ENCODE data around the gene NIPBL. TPM values are rescaled to one million over a fixed set of nuclear protein-coding genes. Genes with fewer than 3 reads are reported as not detected.

Gene NIPBL
- total RNA-seq, 2 experiments from 2014 or later = 54.1 to 55.9 TPM

GRCh38 chr5:36855141-36855495, 21.5 kb upstream of the NIPBL start:
- H3K4me1 Mint-ChIP-seq (ENCODE audit: low read depth) = peaks cover 4% of the 10 kb centered on the region
- H3K27me3 Mint-ChIP-seq (ENCODE audit: low read depth) = peaks cover 10% of the 10 kb centered on the region
- DNase-seq (no peak), ATAC-seq (no peak)
- no peaks in the 10 kb centered on the region for H3K36me3 Mint-ChIP-seq (ENCODE audit: low read depth)
- ChIA-PET CTCF (no interaction called here), POLR2A (no interaction called here)
- no peak overlapping the region for H3K4me3 Mint-ChIP-seq
- H3K9me3 Mint-ChIP-seq (ENCODE audit: insufficient read depth) = no peaks in the 10 kb centered on the region
- no peak overlapping the region for H3K27ac Mint-ChIP-seq

GRCh38 chr5:36861871-36862270, 14.7 kb upstream of the NIPBL start:
- Mint-ChIP-seq H3K4me1 (ENCODE audit: low read depth) (no peaks in the 10 kb centered on the region), H3K4me3 (no peak overlapping the region), H3K27me3 (ENCODE audit: low read depth) (peaks cover 21% of the 10 kb centered on the region), H3K36me3 (ENCODE audit: low read depth) (peaks cover 6% of the 10 kb centered on the region), H3K9me3 (ENCODE audit: insufficient read depth) (no peaks in the 10 kb centered on the region), H3K27ac (no peak overlapping the region)
- POLR2A ChIA-PET = no interaction called here
- no peak for DNase-seq
- CTCF ChIA-PET = no interaction called here
- ATAC-seq = no peak

GRCh38 chr5:36870399-36871040, 6.0 kb upstream of the NIPBL start:
- peaks cover 26% of the 10 kb centered on the region for H3K4me1 Mint-ChIP-seq (ENCODE audit: low read depth)
- no peak overlapping the region for H3K4me3 Mint-ChIP-seq
- H3K36me3 Mint-ChIP-seq (ENCODE audit: low read depth) = peaks cover 17% of the 10 kb centered on the region
- H3K27me3 Mint-ChIP-seq (ENCODE audit: low read depth) = no peaks in the 10 kb centered on the region
- DNase-seq (no peak), ATAC-seq (peak; percentile 84)
- H3K27ac Mint-ChIP-seq = no peak overlapping the region
- H3K9me3 Mint-ChIP-seq (ENCODE audit: insufficient read depth) = no peaks in the 10 kb centered on the region
- ChIA-PET POLR2A (interaction anchor here (0.5 kb wide), 1 partner anchor 41 kb away, joined by 3 read pairs; no protein-coding TSS in a partner anchor), CTCF (interaction anchor here (0.9 to 1.8 kb wide), 11 partner anchors 17 to 720 kb away, joined by 3 to 24 read pairs (median 4); partner anchors contain the start of gene NUP155)

- ATAC-seq (no peak), DNase-seq (no peak)
- Mint-ChIP-seq H3K4me1 (ENCODE audit: low read depth) (peaks cover 33% of the 10 kb centered on the region), H3K27me3 (ENCODE audit: low read depth) (no peaks in the 10 kb centered on the region), H3K27ac (no peak overlapping the region), H3K4me3 (peak overlapping the region; percentile 87), H3K9me3 (ENCODE audit: insufficient read depth) (no peaks in the 10 kb centered on the region), H3K36me3 (ENCODE audit: low read depth) (peaks cover 25% of the 10 kb centered on the region)
- CTCF ChIA-PET = interaction anchor here (0.9 to 1.1 kb wide), 2 partner anchors 31 to 135 kb away, joined by 3 to 4 read pairs; no protein-coding TSS in a partner anchor
- POLR2A ChIA-PET = no interaction called here
Observed at GRCh38 chr5:36874465-36874864, 2.1 kb upstream of the NIPBL start.

DNA sequence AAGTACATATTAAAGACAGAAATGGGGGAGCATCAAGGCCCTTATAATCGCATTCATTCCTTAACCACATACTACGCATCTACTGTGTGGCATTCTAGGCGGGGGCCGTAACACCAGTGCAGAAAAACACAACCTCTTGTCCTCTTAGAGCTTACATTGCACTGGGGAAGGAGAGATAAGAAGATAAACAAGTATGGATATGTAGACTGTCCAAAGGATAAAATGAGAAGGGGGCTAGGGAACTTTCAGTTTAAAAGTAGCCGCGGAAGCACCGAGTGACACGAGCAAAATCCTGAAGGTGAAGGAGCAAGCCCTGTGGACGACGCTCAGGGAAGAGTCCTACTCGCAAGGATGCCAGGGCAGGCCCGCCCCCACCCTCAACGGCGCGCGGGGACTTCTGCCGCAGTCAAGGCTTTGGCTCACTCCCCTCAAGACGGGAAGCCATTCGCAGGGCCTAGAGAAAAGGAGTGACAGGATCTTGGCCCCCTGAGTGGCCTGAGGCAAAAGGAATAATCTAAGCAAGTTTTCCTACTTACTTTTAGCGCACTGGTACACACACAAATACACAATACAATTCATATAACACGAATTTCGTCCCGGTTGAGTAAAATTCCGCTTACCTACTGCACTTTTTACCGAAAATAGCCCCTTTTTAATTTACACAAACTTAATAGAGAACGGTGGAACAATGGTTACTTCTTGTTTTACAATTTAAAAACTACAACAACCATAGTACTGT, 1.3 kb upstream of the NIPBL start:
- peak overlapping the region; percentile 87 for H3K4me3 Mint-ChIP-seq
- POLR2A ChIA-PET = interaction anchor here (0.6 to 1.8 kb wide), 6 partner anchors 9 to 496 kb away, joined by 3 to 10 read pairs (median 4); partner anchors contain the start of gene NUP155
- DNase-seq (peak; percentile 56), ATAC-seq (peak; percentile 17)
- H3K9me3 Mint-ChIP-seq (ENCODE audit: insufficient read depth) = no peaks in the 10 kb centered on the region
- peak overlapping the region; percentile 95 for H3K27ac Mint-ChIP-seq
- H3K36me3 Mint-ChIP-seq (ENCODE audit: low read depth) = peaks cover 25% of the 10 kb centered on the region
- H3K27me3 Mint-ChIP-seq (ENCODE audit: low read depth) = no peaks in the 10 kb centered on the region
- H3K4me1 Mint-ChIP-seq (ENCODE audit: low read depth) = peaks cover 35% of the 10 kb centered on the region
- CTCF ChIA-PET = interaction anchor here (1.1 to 2.0 kb wide), 3 partner anchors 135 to 496 kb away, joined by 4 to 6 read pairs (median 5); partner anchors contain the start of gene NUP155

DNA sequence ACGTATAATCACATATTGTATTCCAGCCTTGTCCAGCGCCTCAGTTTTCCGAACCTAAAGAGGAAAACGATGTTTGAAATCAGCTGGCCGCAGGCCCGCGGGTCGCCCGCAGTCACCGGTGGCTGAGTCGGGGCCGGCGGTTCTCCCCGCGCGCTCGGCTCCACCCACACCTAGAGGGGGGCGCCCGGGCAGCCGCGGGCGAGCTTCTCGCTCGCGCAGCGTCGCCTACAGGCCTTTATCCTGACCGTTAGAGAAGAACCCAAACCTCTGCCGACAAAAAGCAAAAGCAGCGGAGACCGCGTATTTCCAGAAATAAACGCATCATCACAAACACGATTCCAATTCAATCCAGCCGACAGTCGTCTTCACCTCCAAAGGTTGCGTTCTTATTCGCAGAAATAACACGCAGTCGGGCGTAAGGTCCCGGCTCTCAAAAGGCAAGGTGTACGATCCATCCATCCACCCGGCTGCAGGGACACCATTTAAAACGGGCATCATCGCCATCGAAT, 725 bp upstream of the NIPBL start:
- ChIA-PET CTCF (interaction anchor here (1.3 to 2.0 kb wide), 3 partner anchors 139 to 495 kb away, joined by 3 to 6 read pairs (median 5); partner anchors contain the start of gene NUP155), POLR2A (interaction anchor here (0.6 to 1.8 kb wide), 10 partner anchors 8 to 724 kb away, joined by 3 to 10 read pairs (median 4); partner anchors contain the start of genes LMBRD2, NUP155 and SKP2)
- peak; percentile 80 for DNase-seq
- H3K9me3 Mint-ChIP-seq (ENCODE audit: insufficient read depth) = no peaks in the 10 kb centered on the region
- H3K27ac Mint-ChIP-seq = peak overlapping the region; percentile 95
- ATAC-seq = peak; percentile 66
- peaks cover 22% of the 10 kb centered on the region for H3K36me3 Mint-ChIP-seq (ENCODE audit: low read depth)
- H3K27me3 Mint-ChIP-seq (ENCODE audit: low read depth) = no peaks in the 10 kb centered on the region
- H3K4me1 Mint-ChIP-seq (ENCODE audit: low read depth) = peaks cover 33% of the 10 kb centered on the region
- peak overlapping the region; percentile 87 for H3K4me3 Mint-ChIP-seq

DNA sequence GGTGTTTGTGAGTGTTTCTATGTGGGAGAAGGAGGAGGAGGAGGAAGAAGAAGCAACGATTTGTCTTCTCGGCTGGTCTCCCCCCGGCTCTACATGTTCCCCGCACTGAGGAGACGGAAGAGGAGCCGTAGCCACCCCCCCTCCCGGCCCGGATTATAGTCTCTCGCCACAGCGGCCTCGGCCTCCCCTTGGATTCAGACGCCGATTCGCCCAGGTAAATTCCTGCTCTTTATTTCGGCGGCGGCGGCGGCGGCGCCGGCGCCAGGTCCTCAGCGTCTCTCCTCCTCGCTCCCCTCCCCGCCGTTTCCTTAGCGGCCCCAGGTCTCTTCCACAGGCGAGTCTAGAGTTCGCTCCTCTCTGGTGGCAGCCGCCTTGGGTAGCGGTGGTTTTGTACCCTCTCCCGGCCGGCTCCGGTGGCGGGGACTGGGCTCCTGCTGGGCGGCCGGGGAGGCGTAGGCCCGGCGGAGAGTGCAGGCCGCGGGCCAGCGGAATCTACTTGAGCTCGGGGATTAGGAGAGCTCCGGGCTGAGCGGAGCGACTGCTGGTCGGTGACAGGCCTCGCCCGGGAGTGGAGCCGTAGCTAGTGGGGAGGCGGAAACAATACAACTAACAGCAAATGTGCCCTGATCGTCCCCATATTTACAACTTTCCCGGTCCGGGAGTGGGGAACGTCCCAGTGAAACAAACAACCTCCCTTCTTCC, 547 bp downstream of the NIPBL start:
- no peaks in the 10 kb centered on the region for H3K9me3 Mint-ChIP-seq (ENCODE audit: insufficient read depth)
- ChIA-PET POLR2A (interaction anchor here (0.7 to 1.8 kb wide), 9 partner anchors 9 to 726 kb away, joined by 3 to 10 read pairs (median 3); partner anchors contain the start of genes LMBRD2, NADK2, NUP155 and SKP2), CTCF (interaction anchor here (0.9 to 2.1 kb wide), 6 partner anchors 10 to 186 kb away, joined by 3 to 6 read pairs (median 4); no protein-coding TSS in a partner anchor)
- H3K4me1 Mint-ChIP-seq (ENCODE audit: low read depth) = peaks cover 33% of the 10 kb centered on the region
- H3K27ac Mint-ChIP-seq = peak overlapping the region; percentile 95
- peak overlapping the region; percentile 87 for H3K4me3 Mint-ChIP-seq
- no peaks in the 10 kb centered on the region for H3K27me3 Mint-ChIP-seq (ENCODE audit: low read depth)
- ATAC-seq (peak; percentile 43), DNase-seq (peak; percentile 63)
- H3K36me3 Mint-ChIP-seq (ENCODE audit: low read depth) = peaks cover 22% of the 10 kb centered on the region

GRCh38 chr5:36877667-36878391, 1.3 kb downstream of the NIPBL start:
- peaks cover 19% of the 10 kb centered on the region for H3K36me3 Mint-ChIP-seq (ENCODE audit: low read depth)
- no peaks in the 10 kb centered on the region for H3K9me3 Mint-ChIP-seq (ENCODE audit: insufficient read depth)
- POLR2A ChIA-PET = interaction anchor here (0.7 to 1.8 kb wide), 3 partner anchors 8 to 726 kb away, joined by 3 to 7 read pairs (median 3); partner anchors contain the start of genes LMBRD2, NADK2 and SKP2
- H3K4me3 Mint-ChIP-seq = peak overlapping the region; percentile 87
- DNase-seq (peak; percentile 46), ATAC-seq (no peak)
- CTCF ChIA-PET = interaction anchor here (0.9 to 2.1 kb wide), 4 partner anchors 10 to 138 kb away, joined by 3 to 5 read pairs (median 4); no protein-coding TSS in a partner anchor
- H3K4me1 Mint-ChIP-seq (ENCODE audit: low read depth) = peaks cover 35% of the 10 kb centered on the region
- peak overlapping the region; percentile 95 for H3K27ac Mint-ChIP-seq
- H3K27me3 Mint-ChIP-seq (ENCODE audit: low read depth) = no peaks in the 10 kb centered on the region

DNA sequence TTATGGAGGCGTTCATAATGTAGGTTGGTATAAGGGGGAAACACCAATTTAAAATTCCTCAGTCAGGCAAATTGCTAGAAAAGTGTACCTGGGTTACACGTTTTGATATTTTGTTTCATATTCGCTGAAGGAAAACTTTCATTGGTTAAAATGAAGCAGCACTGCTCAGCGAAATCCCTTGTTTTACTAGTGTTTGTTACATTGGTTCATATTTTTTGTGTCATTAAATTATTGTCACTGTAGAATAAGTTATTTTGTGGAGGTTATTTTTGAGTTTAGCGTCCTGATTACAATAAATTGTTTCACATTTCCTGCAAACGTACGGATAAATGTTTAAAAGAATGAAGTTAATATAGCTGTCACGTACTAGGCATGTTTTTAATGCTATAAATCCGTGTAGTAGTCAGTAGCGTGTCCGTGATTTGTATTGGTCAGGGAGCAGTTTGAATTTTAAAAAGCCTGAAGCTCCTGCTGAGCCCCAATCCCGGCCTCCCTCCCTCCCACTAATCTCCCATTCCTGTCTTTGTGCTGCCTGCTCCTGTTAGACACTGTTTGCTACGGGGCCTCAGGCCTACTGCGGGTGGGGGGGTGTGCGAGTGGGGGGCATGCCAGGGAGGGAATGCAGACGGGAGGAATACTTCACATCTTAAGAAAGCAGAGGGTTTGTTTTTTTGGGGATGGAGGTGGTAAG, 2.0 kb downstream of the NIPBL start:
- no peaks in the 10 kb centered on the region for H3K27me3 Mint-ChIP-seq (ENCODE audit: low read depth)
- peaks cover 30% of the 10 kb centered on the region for H3K4me1 Mint-ChIP-seq (ENCODE audit: low read depth)
- H3K4me3 Mint-ChIP-seq = peak overlapping the region; percentile 87
- H3K27ac Mint-ChIP-seq = peak overlapping the region; percentile 95
- ChIA-PET CTCF (interaction anchor here (1.7 to 2.1 kb wide), 2 partner anchors 66 to 126 kb away, joined by 3 to 5 read pairs; no protein-coding TSS in a partner anchor), POLR2A (no interaction called here)
- H3K36me3 Mint-ChIP-seq (ENCODE audit: low read depth) = peaks cover 19% of the 10 kb centered on the region
- no peaks in the 10 kb centered on the region for H3K9me3 Mint-ChIP-seq (ENCODE audit: insufficient read depth)
- no peak for ATAC-seq
- DNase-seq = no peak

GRCh38 chr5:36879274-36880033, 2.9 kb downstream of the NIPBL start:
- Mint-ChIP-seq H3K4me3 (peak overlapping the region; percentile 87), H3K27me3 (ENCODE audit: low read depth) (no peaks in the 10 kb centered on the region), H3K4me1 (ENCODE audit: low read depth) (peaks cover 34% of the 10 kb centered on the region), H3K36me3 (ENCODE audit: low read depth) (peaks cover 23% of the 10 kb centered on the region), H3K9me3 (ENCODE audit: insufficient read depth) (no peaks in the 10 kb centered on the region), H3K27ac (no peak overlapping the region)
- POLR2A ChIA-PET = no interaction called here
- DNase-seq (no peak), ATAC-seq (no peak)
- CTCF ChIA-PET = no interaction called here
